B cell (primary cell): Measurements from ENCODE around the gene TCF25. TPM values are rescaled to one million over a fixed set of nuclear protein-coding genes. Genes with fewer than 3 reads are reported as not detected.

Experiments
- ATAC-seq: fragments of 200-7000 bp; cut with Tn5 transposase; one replicate; pipeline ENCODE4 v1.10.0; 2021; ENCODE audit warnings: low read depth, mild to moderate bottlenecking, moderate number of reproducible peaks, moderate library complexity
- CTCF ChIA-PET: fragments of 350-600 bp; sonication (Branson Sonifier 250); formaldehyde crosslinking; loops from one replicate; lab custom pipeline; 2021; ENCODE audit warnings: antibody characterized with exemption, inconsistent platforms; lab: Charles Lee
- POLR2A ChIA-PET: fragments of 350-600 bp; sonication (Branson Sonifier 250); formaldehyde crosslinking; loops from one replicate; lab custom pipeline; 2021; ENCODE audit warnings: antibody characterized with exemption; lab: Charles Lee
- DNase-seq: peaks from one replicate; pipeline ENCODE4 v3.0.0; 2013
- H2AFZ ChIP-seq: 2 replicates; pipeline ENCODE4 v1.6.1; 2012; ENCODE audit warnings: mild to moderate bottlenecking, low read depth, low read length; ENCODE audit not compliant: insufficient read depth, poor library complexity, severe bottlenecking
- H3K27ac ChIP-seq, 2 donors: 1 replicate in 1 of 2; 2 replicates in 1 of 2; pipeline ENCODE4 v1.5.1; 2012 to 2013; ENCODE audit warnings: low read length in 2 of 2, mild to moderate bottlenecking in 2 of 2, moderate library complexity in 1 of 2
- H3K27me3 ChIP-seq, 4 experiments: fragments of 200-600 bp in 1 of 4; sonication (generic) in 1 of 4; replicated peaks in 1 of 4; 1 replicate in 2 of 4; 2 replicates in 2 of 4; pipeline versions ENCODE4 v1.6.1 to v1.7.0; 2013 to 2016; ENCODE audit warnings: low read length in 3 of 4, mild to moderate bottlenecking in 2 of 4, mixed read lengths in 1 of 4, moderate library complexity in 1 of 4; ENCODE audit not compliant: insufficient read depth in 4 of 4, control insufficient read depth in 3 of 4; ENCODE audit errors: control extremely low read depth in 1 of 4
- H3K36me3 ChIP-seq, 2 experiments: replicated peaks in 1 of 2; 1 replicate in 1 of 2; 2 replicates in 1 of 2; pipeline versions ENCODE4 v1.6.1 to v1.7.1; 2013; ENCODE audit warnings: low read length in 1 of 2; ENCODE audit not compliant: insufficient read depth in 2 of 2, control insufficient read depth in 1 of 2; ENCODE audit errors: control extremely low read depth in 1 of 2, extremely low read depth in 1 of 2
- H3K4me1 ChIP-seq, 2 donors: fragments of 200-600 bp in 1 of 2; sonication (generic) in 1 of 2; 1 replicate in 1 of 2; 2 replicates in 1 of 2; pipeline versions ENCODE4 v1.5.1 to v1.6.1; 2013 to 2017; ENCODE audit warnings: low read length in 2 of 2; ENCODE audit not compliant: control insufficient read depth in 2 of 2, insufficient read depth in 2 of 2
- H3K4me2 ChIP-seq: replicated peaks from 2 replicates; pipeline ENCODE3; 2012; ENCODE audit warnings: mild to moderate bottlenecking, low read depth, low read length; ENCODE audit not compliant: poor library complexity, severe bottlenecking
- H3K4me3 ChIP-seq, 5 experiments: fragments of 200-600 bp in 1 of 5; sonication (generic) in 1 of 5; 1 replicate in 3 of 5; 2 replicates in 2 of 5; pipeline versions ENCODE4 v1.5.1 to v1.7.0; 2011 to 2016; ENCODE audit warnings: low read length in 4 of 5, mild to moderate bottlenecking in 4 of 5, low read depth in 2 of 5, control low read depth in 1 of 5, moderate library complexity in 1 of 5; ENCODE audit not compliant: insufficient read depth in 1 of 5; ENCODE audit errors: control extremely low read depth in 1 of 5, extremely low read depth in 1 of 5
- H3K79me2 ChIP-seq: fragments of 200-600 bp; sonication (generic); one replicate; pipeline ENCODE4 v1.6.0; 2016; ENCODE audit warnings: low read length; ENCODE audit not compliant: control insufficient read depth, insufficient read depth
- H3K9ac ChIP-seq: fragments of 200-600 bp; sonication (generic); 2 replicates; pipeline ENCODE4 v1.6.1; 2017; ENCODE audit warnings: mild to moderate bottlenecking, low read length, moderate library complexity
- H3K9me3 ChIP-seq, 3 donors: one replicate each; pipeline versions ENCODE4 v1.6.1 to v1.7.1; 2013; ENCODE audit warnings: low read length in 2 of 3; ENCODE audit not compliant: control insufficient read depth in 2 of 3, insufficient read depth in 1 of 3; ENCODE audit errors: control extremely low read depth in 1 of 3
- H4K20me1 ChIP-seq: 2 replicates; pipeline ENCODE4 v1.6.0; 2012; ENCODE audit warnings: mild to moderate bottlenecking, low read length; ENCODE audit not compliant: insufficient read depth, control insufficient read depth, poor library complexity, severe bottlenecking
- H3K27ac Mint-ChIP-seq: one replicate; pipeline ENCODE4 v1.8.0; 2021; ENCODE audit warnings: mixed read lengths
- H3K27me3 Mint-ChIP-seq: one replicate; pipeline ENCODE4 v1.8.0; 2021; ENCODE audit warnings: mixed read lengths
- H3K4me1 Mint-ChIP-seq: one replicate; pipeline ENCODE4 v1.8.0; 2021; ENCODE audit warnings: mixed read lengths
- H3K4me3 Mint-ChIP-seq: one replicate; pipeline ENCODE4 v1.8.0; 2021; ENCODE audit warnings: mixed read lengths
- H3K9me3 Mint-ChIP-seq: one replicate; pipeline ENCODE4 v1.8.0; 2022; ENCODE audit warnings: mixed read lengths; ENCODE audit not compliant: insufficient read depth
- CTCF ChIP-seq: fragments of 200-600 bp; IDR thresholded peaks from one replicate; pipeline ENCODE4 v1.8.0; 2022; ENCODE audit warnings: antibody characterized with exemption, mild to moderate bottlenecking
- EZH2 ChIP-seq: IDR thresholded peaks from 2 replicates; pipeline ENCODE4 v1.6.1; 2012; ENCODE audit warnings: borderline replicate concordance, low read depth, mild to moderate bottlenecking, moderate library complexity, low read length; ENCODE audit not compliant: insufficient read depth, poor library complexity, severe bottlenecking
- WGBS: methylation state at CpG from one replicate; pipeline ENCODE4 v1.1.5; 2013; ENCODE audit warnings: missing lambda C conversion rate; ENCODE audit not compliant: insufficient coverage; 5-methylcytosine and 5-hydroxymethylcytosine counted together
- intact Hi-C: fragments of 100-400 bp; cut with micrococcal nuclease; formaldehyde crosslinking; loops from one replicate; pipeline ENCODE4 v1.10.0; 2022
- polyA plus RNA-seq: library from polyadenylated mRNA; depleted of rRNA; stranded (reverse); fragments of >200 nt; gene quantifications from 2 replicates; pipeline ENCODE4 v1.2.3, GENCODE V29; 2012
- total RNA-seq, 2 donors: library from RNA; stranded (reverse); fragments of 120-200 nt in 1 of 2; gene quantifications; 1 replicate in 1 of 2; 2 replicates in 1 of 2; pipeline versions ENCODE4 v1.2.3 to v1.2.4, GENCODE V29; 2013 to 2022

TCF25 gene
- total and polyA plus RNA-seq, 2 donors (not counting 1 experiment from before 2014, with no cell fraction given): 200 to 444 TPM

GRCh38 chr16:89829630-89830437 lies 43.6 kb upstream of the TCF25 start:
- Histone ChIP-seq H3K4me1 (peaks cover 8 to 9% of the 10 kb centered on the region in 2 donors), H3K79me2 (no peaks in the 10 kb centered on the region), H4K20me1 (no peaks in the 10 kb centered on the region), H3K27me3 (peaks cover 0 to 51% (median 12%) of the 10 kb centered on the region in 4 experiments), H3K4me3 (no peak overlapping the region), H3K36me3 (no peaks in the 10 kb centered on the region), H3K9me3 (peaks cover 0 to 12% (median 0%) of the 10 kb centered on the region in 3 donors), H3K4me2 (no peak overlapping the region), H3K9ac (no peak overlapping the region), H3K27ac (no peak overlapping the region), H2AFZ (no peak overlapping the region)
- Mint-ChIP-seq H3K27ac (no peak overlapping the region), H3K9me3 (no peaks in the 10 kb centered on the region), H3K4me3 (no peak overlapping the region), H3K4me1 (peaks cover 6% of the 10 kb centered on the region), H3K27me3 (peaks cover 27% of the 10 kb centered on the region)
- no peak for DNase-seq
- intact Hi-C loops: no loop called here
- CTCF ChIA-PET: interaction anchor here (0.6 kb wide), 1 partner anchor 16 kb away, joined by 3 read pairs; no protein-coding TSS in a partner anchor
- WGBS: 83% methylated on average over 12 of the region's 17 CpGs
- ATAC-seq: no peak
- POLR2A ChIA-PET: interaction anchor here (0.6 to 1.4 kb wide), 2 partner anchors 8 to 44 kb away, joined by 4 to 9 read pairs; partner anchors contain the start of gene TCF25
- TF ChIP-seq EZH2: no peak
- no peak for TF ChIP-seq CTCF

DNA sequence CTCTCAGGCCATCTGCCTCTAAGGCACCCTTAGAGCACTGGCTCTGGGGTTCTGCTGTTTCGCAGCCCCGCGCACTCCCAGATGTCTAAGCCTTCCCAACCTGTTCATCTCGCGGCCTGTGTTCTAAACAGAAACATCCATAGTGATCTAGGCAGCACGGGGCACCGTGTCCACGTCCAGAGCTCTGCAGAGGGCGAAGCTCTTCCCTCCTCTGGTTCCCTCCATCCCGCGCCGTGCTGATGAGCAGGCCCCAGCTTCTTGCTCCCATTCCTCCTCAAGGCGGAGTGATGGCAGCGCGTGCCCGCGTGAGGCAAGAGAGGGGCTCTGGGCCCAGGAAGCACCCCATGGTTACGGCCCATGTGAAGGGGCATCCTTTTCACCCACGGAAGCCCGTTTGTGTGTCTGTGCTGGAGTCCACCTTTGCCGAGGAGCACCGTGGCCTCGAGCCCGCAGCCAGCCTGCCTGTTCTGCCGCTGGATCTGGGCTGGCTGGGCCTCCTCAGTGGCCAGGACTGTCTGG lies 41.5 kb upstream of the TCF25 start:
- ChIA-PET POLR2A (no interaction called here), CTCF (no interaction called here)
- WGBS: 96% methylated on average over 25 of the region's 25 CpGs
- Mint-ChIP-seq H3K27ac (no peak overlapping the region), H3K4me1 (peaks cover 6% of the 10 kb centered on the region), H3K27me3 (peaks cover 27% of the 10 kb centered on the region), H3K4me3 (no peak overlapping the region), H3K9me3 (no peaks in the 10 kb centered on the region)
- H3K9ac ChIP-seq: no peak overlapping the region
- no peak for ATAC-seq
- peaks cover 8 to 9% of the 10 kb centered on the region in 2 donors for H3K4me1 ChIP-seq
- no peak for DNase-seq
- H3K4me3 ChIP-seq: no peak overlapping the region
- H3K4me2 ChIP-seq: no peak overlapping the region
- H3K9me3 ChIP-seq: peaks cover 0 to 12% (median 0%) of the 10 kb centered on the region in 3 donors
- H2AFZ ChIP-seq: no peak overlapping the region
- no peaks in the 10 kb centered on the region for H3K36me3 ChIP-seq
- TF ChIP-seq EZH2 (no peak), CTCF (no peak)
- peaks cover 0 to 45% (median 12%) of the 10 kb centered on the region in 4 experiments for H3K27me3 ChIP-seq
- no peak overlapping the region for H3K27ac ChIP-seq
- intact Hi-C loops: no loop called here
- no peaks in the 10 kb centered on the region for H3K79me2 ChIP-seq
- no peaks in the 10 kb centered on the region for H4K20me1 ChIP-seq
